Fibroblast of lung (primary cell): Measurements from ENCODE around the gene IGFL4.

ENCODE experiments used
- EZH2 ChIP-seq: IDR thresholded peaks from 2 replicates; pipeline ENCODE4 v1.5.1; 2012; ENCODE audit warnings: low read length, control low read depth, mild to moderate bottlenecking; ENCODE audit errors: missing control alignments
- TF ChIP-seq, protein P1 (sequence below), 2 donors: IDR thresholded peaks in 1 of 2; conservative IDR thresholded peaks in 1 of 2; 1 replicate in 1 of 2; 2 replicates in 1 of 2; pipeline ENCODE4 v1.5.1; 2011 to 2012; ENCODE audit warnings: low read length in 2 of 2, control low read depth in 1 of 2, inconsistent platforms in 1 of 2, low read depth in 1 of 2, mild to moderate bottlenecking in 1 of 2

DNA sequence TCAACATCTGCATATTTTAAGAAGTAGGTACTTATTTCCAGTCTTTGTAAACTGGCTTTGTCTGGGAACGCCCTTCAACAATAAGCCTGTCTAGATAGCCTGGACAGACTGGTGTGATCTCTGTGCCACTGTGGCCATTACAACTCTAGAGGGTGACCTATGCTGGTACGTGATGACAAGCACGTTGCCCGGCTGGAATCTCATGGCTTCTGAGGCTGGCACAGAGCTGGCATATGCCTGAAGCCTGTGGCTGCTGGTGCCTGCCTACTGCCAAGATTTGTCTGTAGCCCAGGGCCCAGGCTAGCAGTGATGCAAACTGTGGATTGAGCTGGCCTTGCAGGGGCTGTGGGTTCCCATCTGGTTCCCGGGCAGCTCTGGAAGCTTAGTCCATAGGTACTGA, 49.6 kb upstream of the IGFL4 start:
- TF ChIP-seq, protein P1, sequence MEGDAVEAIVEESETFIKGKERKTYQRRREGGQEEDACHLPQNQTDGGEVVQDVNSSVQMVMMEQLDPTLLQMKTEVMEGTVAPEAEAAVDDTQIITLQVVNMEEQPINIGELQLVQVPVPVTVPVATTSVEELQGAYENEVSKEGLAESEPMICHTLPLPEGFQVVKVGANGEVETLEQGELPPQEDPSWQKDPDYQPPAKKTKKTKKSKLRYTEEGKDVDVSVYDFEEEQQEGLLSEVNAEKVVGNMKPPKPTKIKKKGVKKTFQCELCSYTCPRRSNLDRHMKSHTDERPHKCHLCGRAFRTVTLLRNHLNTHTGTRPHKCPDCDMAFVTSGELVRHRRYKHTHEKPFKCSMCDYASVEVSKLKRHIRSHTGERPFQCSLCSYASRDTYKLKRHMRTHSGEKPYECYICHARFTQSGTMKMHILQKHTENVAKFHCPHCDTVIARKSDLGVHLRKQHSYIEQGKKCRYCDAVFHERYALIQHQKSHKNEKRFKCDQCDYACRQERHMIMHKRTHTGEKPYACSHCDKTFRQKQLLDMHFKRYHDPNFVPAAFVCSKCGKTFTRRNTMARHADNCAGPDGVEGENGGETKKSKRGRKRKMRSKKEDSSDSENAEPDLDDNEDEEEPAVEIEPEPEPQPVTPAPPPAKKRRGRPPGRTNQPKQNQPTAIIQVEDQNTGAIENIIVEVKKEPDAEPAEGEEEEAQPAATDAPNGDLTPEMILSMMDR (conservative IDR thresholded peaks at IDR 0.05 in 1 of 2, IDR thresholded peaks at IDR 0.05 in 1 of 2; ENCODE audit: low read depth in 1 of 2, low read length in 2 of 2) = no peak
- no peak for TF ChIP-seq EZH2
